GOT3 (cell line): ENCODE results near the gene ANXA6.
"Not testable (repeated sequence)": the region's sequence is repeated elsewhere in the genome, so short reads cannot be mapped to it uniquely, and the experiment has no call there.

Source experiments
- DNase-seq: peaks from one replicate; lab custom pipeline; 2025; ENCODE audit warnings: mixed read lengths; lab: John Stamatoyannopoulos, UW

The ANXA6 gene

GRCh38 chr5:151180291-151180690, 22.7 kb upstream of the ANXA6 start:
- DNase-seq = no peak

- no peak for DNase-seq
These were observed 21.9 kb upstream of the ANXA6 start for GRCh38 chr5:151179489-151179840.

- no peak for DNase-seq
These were observed 21.4 kb upstream of the ANXA6 start for GRCh38 chr5:151178777-151179488.

- no peak for DNase-seq
These were observed 20.8 kb upstream of the ANXA6 start for GRCh38 chr5:151178372-151178771.

GRCh38 chr5:151176268-151176667, 18.7 kb upstream of the ANXA6 start:
- not testable (repeated sequence) for DNase-seq

- no peak for DNase-seq
These were observed 17.1 kb upstream of the ANXA6 start for GRCh38 chr5:151174612-151175101.

GRCh38 chr5:151173711-151174611, 16.4 kb upstream of the ANXA6 start:
- no peak for DNase-seq

GRCh38 chr5:151171529-151171928, 13.9 kb upstream of the ANXA6 start:
- no peak for DNase-seq

- DNase-seq = no peak
These were observed 11.2 kb upstream of the ANXA6 start for GRCh38 chr5:151168602-151169344.

- DNase-seq = no peak
These were observed 9.4 kb upstream of the ANXA6 start for GRCh38 chr5:151167022-151167421.

- peak; percentile 39 for DNase-seq
These were observed 7.3 kb upstream of the ANXA6 start for GRCh38 chr5:151164687-151165392.

- DNase-seq = no peak
These were observed 5.2 kb upstream of the ANXA6 start for GRCh38 chr5:151162776-151163175.

- DNase-seq = no peak
These were observed 2.2 kb upstream of the ANXA6 start for GRCh38 chr5:151159649-151160373.

GRCh38 chr5:151158287-151158661, 695 bp upstream of the ANXA6 start:
- DNase-seq = no peak

GRCh38 chr5:151156507-151157420, 815 bp downstream of the ANXA6 start:
- no peak for DNase-seq

GRCh38 chr5:151155775-151156506, 1.6 kb downstream of the ANXA6 start:
- peak; percentile 22 for DNase-seq

GRCh38 chr5:151154931-151155774, 2.4 kb downstream of the ANXA6 start:
- DNase-seq = no peak

- no peak for DNase-seq
These were observed 3.8 kb downstream of the ANXA6 start for GRCh38 chr5:151153766-151154272.
